Neural cell (in vitro differentiated cells): ENCODE results near the gene PPP1R12A. TPM values are rescaled to one million over a fixed set of nuclear protein-coding genes. Genes with fewer than 3 reads are reported as not detected.

Experiments
- H2AFZ ChIP-seq: fragments of 200-600, 300-800 bp; sonication (generic), shearing (Covaris generic); 2 replicates; pipeline ENCODE4 v1.6.0; 2014; ENCODE audit warnings: low read depth, mild to moderate bottlenecking, antibody characterized with exemption, low read length, moderate library complexity
- H3F3A ChIP-seq: fragments of 200-600 bp; shearing (Covaris generic); 2 replicates; pipeline ENCODE4 v1.6.1; 2016; ENCODE audit warnings: mild to moderate bottlenecking, moderate library complexity, mixed read lengths, antibody characterized with exemption, low read length; ENCODE audit not compliant: insufficient read depth, poor library complexity, severe bottlenecking
- H3K27ac ChIP-seq: fragments of 200-600, 300-800 bp; sonication (generic), shearing (Covaris generic); 2 replicates; pipeline ENCODE4 v1.5.1; 2014; ENCODE audit warnings: mild to moderate bottlenecking, low read length, moderate library complexity
- H3K27me3 ChIP-seq: fragments of 300-800, 200-600 bp; sonication (generic), shearing (Covaris generic); 2 replicates; pipeline ENCODE4 v1.6.0; 2014; ENCODE audit warnings: mild to moderate bottlenecking, low read depth, low read length, moderate library complexity; ENCODE audit not compliant: insufficient read depth
- H3K36me3 ChIP-seq: fragments of 300-800, 200-600 bp; sonication (generic), shearing (Covaris generic); 2 replicates; pipeline ENCODE4 v1.5.1; 2014; ENCODE audit warnings: mild to moderate bottlenecking, antibody characterized with exemption, low read length, moderate library complexity; ENCODE audit not compliant: insufficient read depth
- H3K4me2 ChIP-seq: fragments of 300-800, 200-600 bp; sonication (generic), shearing (Covaris generic); 2 replicates; pipeline ENCODE4 v1.6.0; 2014; ENCODE audit warnings: mild to moderate bottlenecking, low read length
- H3K4me3 ChIP-seq: fragments of 300-800, 200-600 bp; sonication (generic), shearing (Covaris generic); 2 replicates; pipeline ENCODE4 v1.5.1; 2014; ENCODE audit warnings: mild to moderate bottlenecking, low read length, moderate library complexity
- H3K79me2 ChIP-seq: fragments of 200-600 bp; shearing (Covaris generic); replicated peaks from 2 replicates; pipeline ENCODE4 v1.6.0; 2014; ENCODE audit warnings: mild to moderate bottlenecking, low read length, moderate library complexity; ENCODE audit not compliant: insufficient read depth
- H3K9ac ChIP-seq: fragments of 300-800, 200-600 bp; sonication (generic), shearing (Covaris generic); 2 replicates; pipeline ENCODE4 v1.6.1; 2016; ENCODE audit warnings: mild to moderate bottlenecking, low read length, mixed read lengths
- H3K9me2 ChIP-seq: fragments of 200-600 bp; shearing (Covaris generic); 2 replicates; pipeline ENCODE4 v1.6.1; 2016; ENCODE audit warnings: mild to moderate bottlenecking, low read length, mixed read lengths; ENCODE audit not compliant: insufficient read depth
- H3K9me3 ChIP-seq: fragments of 200-600, 300-800 bp; sonication (generic), shearing (Covaris generic); 2 replicates; pipeline ENCODE4 v1.6.1; 2016; ENCODE audit warnings: mild to moderate bottlenecking, mixed run types, low read length, moderate library complexity, mixed read lengths
- H4K20me1 ChIP-seq: fragments of 200-600 bp; shearing (Covaris generic); 2 replicates; pipeline ENCODE4 v1.6.1; 2016; ENCODE audit warnings: mild to moderate bottlenecking, mixed run types; ENCODE audit not compliant: insufficient read depth
- CTCF ChIP-seq: fragments of 450-650 bp; IDR thresholded peaks from 2 replicates; pipeline ENCODE4 v1.5.1; 2014; ENCODE audit warnings: antibody characterized with exemption, mild to moderate bottlenecking, moderate library complexity; ENCODE audit not compliant: poor library complexity, severe bottlenecking
- EP300 ChIP-seq: fragments of 450-650 bp; conservative IDR thresholded peaks from 2 replicates; pipeline ENCODE4 v1.6.1; 2014; ENCODE audit warnings: antibody characterized with exemption, mild to moderate bottlenecking, moderate library complexity; ENCODE audit not compliant: poor library complexity, severe bottlenecking
- EZH2 ChIP-seq: fragments of 200-600, 300-800 bp; shearing (Covaris generic), sonication (generic); IDR thresholded peaks from 2 replicates; pipeline ENCODE4 v1.6.1; 2014; ENCODE audit warnings: antibody characterized with exemption, low read length, borderline replicate concordance, mild to moderate bottlenecking; ENCODE audit not compliant: insufficient read depth, poor library complexity, severe bottlenecking
- MXI1 ChIP-seq: fragments of 450-650 bp; conservative IDR thresholded peaks from 2 replicates; pipeline ENCODE4 v1.6.1; 2014; ENCODE audit warnings: antibody characterized with exemption, mild to moderate bottlenecking; ENCODE audit not compliant: poor library complexity, severe bottlenecking
- POLR2AphosphoS5 ChIP-seq: IDR thresholded peaks from 2 replicates; pipeline ENCODE4 v1.6.1; 2012
- RAD21 ChIP-seq: fragments of 450-650 bp; conservative IDR thresholded peaks from 2 replicates; pipeline ENCODE4 v1.6.1; 2014; ENCODE audit warnings: antibody characterized with exemption, mild to moderate bottlenecking, moderate library complexity
- REST ChIP-seq: IDR thresholded peaks from 2 replicates; pipeline ENCODE4 v1.6.1; 2012; ENCODE audit warnings: borderline replicate concordance
- SMC3 ChIP-seq: fragments of 450-650 bp; conservative IDR thresholded peaks from 2 replicates; pipeline ENCODE4 v1.6.1; 2014; ENCODE audit warnings: antibody characterized with exemption, mild to moderate bottlenecking, moderate library complexity; ENCODE audit not compliant: poor library complexity
- TAF1 ChIP-seq: IDR thresholded peaks from 2 replicates; pipeline ENCODE4 v1.6.1; 2012; ENCODE audit warnings: low read depth
- polyA plus RNA-seq: library from polyadenylated mRNA; depleted of rRNA; stranded (reverse); fragments of >200 nt; gene quantifications from 2 replicates; pipeline ENCODE4 v1.2.3, GENCODE V29; 2014

PPP1R12A gene
- polyA plus RNA-seq, 1 donor from 2014 or later: 68.2 TPM

GRCh38 chr12:79837575-79837974 lies 97.3 kb downstream of the PPP1R12A start:
- no peak overlapping the region for H2AFZ ChIP-seq
- H3K9me3 ChIP-seq: peaks cover 4% of the 10 kb centered on the region
- no peaks in the 10 kb centered on the region for H4K20me1 ChIP-seq
- H3K9me2 ChIP-seq: no peaks in the 10 kb centered on the region
- no peak overlapping the region for H3K27ac ChIP-seq
- no peaks in the 10 kb centered on the region for H3K27me3 ChIP-seq
- no peak overlapping the region for H3K9ac ChIP-seq
- H3K36me3 ChIP-seq: no peaks in the 10 kb centered on the region
- H3K4me2 ChIP-seq: no peak overlapping the region
- no peaks in the 10 kb centered on the region for H3K79me2 ChIP-seq
- H3F3A ChIP-seq: no peaks in the 10 kb centered on the region
- TF ChIP-seq TAF1: no peak
- TF ChIP-seq REST: no peak
- TF ChIP-seq MXI1: no peak
- TF ChIP-seq POLR2AphosphoS5: no peak
- TF ChIP-seq EZH2: no peak
- TF ChIP-seq SMC3: no peak
- no peak overlapping the region for H3K4me3 ChIP-seq

GRCh38 chr12:79835377-79835843 lies 99.5 kb downstream of the PPP1R12A start:
- no peaks in the 10 kb centered on the region for H3F3A ChIP-seq
- H2AFZ ChIP-seq: no peak overlapping the region
- H3K27ac ChIP-seq: no peak overlapping the region
- no peak overlapping the region for H3K4me3 ChIP-seq
- no peak overlapping the region for H3K9ac ChIP-seq
- H3K9me2 ChIP-seq: no peaks in the 10 kb centered on the region
- H3K4me2 ChIP-seq: no peak overlapping the region
- H3K27me3 ChIP-seq: no peaks in the 10 kb centered on the region
- H4K20me1 ChIP-seq: no peaks in the 10 kb centered on the region
- H3K9me3 ChIP-seq: peaks cover 4% of the 10 kb centered on the region
- H3K79me2 ChIP-seq: no peaks in the 10 kb centered on the region
- no peaks in the 10 kb centered on the region for H3K36me3 ChIP-seq
- TF ChIP-seq POLR2AphosphoS5 (no peak), REST (no peak), CTCF (no peak), EP300 (no peak), MXI1 (no peak), TAF1 (no peak), SMC3 (no peak), RAD21 (no peak), EZH2 (no peak)
